Naive thymus-derived CD4-positive, alpha-beta T cell (primary cell): ENCODE results near the gene ARHGEF17. TPM values are rescaled to one million over a fixed set of nuclear protein-coding genes. Genes with fewer than 3 reads are reported as not detected.

Source experiments
- ATAC-seq: fragments of 150-1000 bp; cut with Tn5 transposase; 2 replicates; pipeline ENCODE4 v1.10.0; 2021; ENCODE audit warnings: mild to moderate bottlenecking, moderate library complexity
- CTCF ChIA-PET: fragments of 350-600 bp; sonication (Branson Sonifier 250); formaldehyde crosslinking; loops from one replicate; lab custom pipeline; 2021; ENCODE audit warnings: antibody characterized with exemption; lab: Charles Lee
- POLR2A ChIA-PET: fragments of 350-600 bp; sonication (Branson Sonifier 250); formaldehyde crosslinking; loops from one replicate; lab custom pipeline; 2021; ENCODE audit warnings: antibody characterized with exemption, inconsistent platforms; lab: Charles Lee
- DNase-seq, 9 donors: peaks; one replicate each; pipeline versions ENCODE4 v3.0.0 to v3.0.0-alpha.2; 2020 to 2022; ENCODE audit warnings: mixed read lengths in 1 of 9
- H3K27ac ChIP-seq: one replicate; pipeline ENCODE4 v1.7.0; 2013; ENCODE audit warnings: mild to moderate bottlenecking, low read depth, low read length, moderate library complexity
- H3K27me3 ChIP-seq, 2 donors: one replicate each; pipeline ENCODE4 v1.7.0; 2013; ENCODE audit warnings: low read length in 2 of 2, mild to moderate bottlenecking in 2 of 2, moderate library complexity in 2 of 2; ENCODE audit not compliant: control insufficient read depth in 2 of 2, insufficient read depth in 2 of 2
- H3K36me3 ChIP-seq, 3 experiments: 1 replicate in 2 of 3; 2 replicates in 1 of 3; pipeline ENCODE4 v1.7.0; 2013; ENCODE audit warnings: low read length in 3 of 3, mild to moderate bottlenecking in 3 of 3, moderate library complexity in 1 of 3; ENCODE audit not compliant: insufficient read depth in 3 of 3, control insufficient read depth in 2 of 3
- H3K4me1 ChIP-seq, 2 donors: one replicate each; pipeline ENCODE4 v1.7.0; 2013; ENCODE audit warnings: low read length in 2 of 2, mild to moderate bottlenecking in 2 of 2, moderate library complexity in 1 of 2; ENCODE audit not compliant: control insufficient read depth in 2 of 2, insufficient read depth in 2 of 2
- H3K4me3 ChIP-seq: 2 replicates; pipeline ENCODE4 v1.7.0; 2013; ENCODE audit warnings: mild to moderate bottlenecking, low read length
- H3K9me3 ChIP-seq, 3 experiments: 1 replicate in 2 of 3; 2 replicates in 1 of 3; pipeline ENCODE4 v1.7.0; 2013; ENCODE audit warnings: low read length in 3 of 3; ENCODE audit not compliant: control insufficient read depth in 2 of 3
- H3K27ac Mint-ChIP-seq, 9 donors: one replicate each; pipeline ENCODE4 v1.8.0; 2020 to 2022; ENCODE audit warnings: mixed read lengths in 9 of 9, mild to moderate bottlenecking in 8 of 9, moderate library complexity in 5 of 9, inconsistent platforms in 2 of 9
- H3K27me3 Mint-ChIP-seq, 5 donors: one replicate each; pipeline ENCODE4 v1.8.0; 2021 to 2022; ENCODE audit warnings: mixed read lengths in 5 of 5, mild to moderate bottlenecking in 1 of 5
- H3K36me3 Mint-ChIP-seq, 5 donors: one replicate each; pipeline ENCODE4 v1.8.0; 2020 to 2022; ENCODE audit warnings: mixed read lengths in 5 of 5, mild to moderate bottlenecking in 3 of 5, inconsistent platforms in 1 of 5
- H3K4me1 Mint-ChIP-seq, 7 donors: one replicate each; pipeline ENCODE4 v1.8.0; 2020 to 2022; ENCODE audit warnings: mixed read lengths in 7 of 7, mild to moderate bottlenecking in 3 of 7, inconsistent platforms in 1 of 7
- H3K4me3 Mint-ChIP-seq, 10 donors: one replicate each; pipeline ENCODE4 v1.8.0; 2020 to 2022; ENCODE audit warnings: mild to moderate bottlenecking in 10 of 10, mixed read lengths in 10 of 10, moderate library complexity in 6 of 10, inconsistent platforms in 2 of 10
- H3K9me3 Mint-ChIP-seq, 11 donors: one replicate each; pipeline ENCODE4 v1.8.0; 2020 to 2022; ENCODE audit warnings: mixed read lengths in 11 of 11, mild to moderate bottlenecking in 4 of 11, inconsistent platforms in 1 of 11, moderate library complexity in 1 of 11
- intact Hi-C, 2 donors: fragments of 100-400 bp; cut with micrococcal nuclease; formaldehyde crosslinking; loops; one replicate each; pipeline ENCODE4 v1.15.1; 2023
- polyA plus RNA-seq, 2 donors: library from polyadenylated mRNA; unstranded; fragments of 300-500 nt; fragmentation: Illumina TruSeq; gene quantifications; one replicate each; pipeline ENCODE4 v1.2.3, GENCODE V29; 2021
- total RNA-seq, 6 experiments: library from RNA in 5 of 6; stranded (reverse) in 5 of 6; gene quantifications; 1 replicate in 5 of 6; 2 replicates in 1 of 6; pipeline ENCODE4 v1.2.3 and lab custom pipeline; 2021 to 2026

Gene ARHGEF17
- total and polyA plus RNA-seq, 7 experiments from 2014 or later: 0.11 to 1.1 (median 0.98) TPM; not detected in 4

GRCh38 chr11:73387594-73388264 lies 79.7 kb downstream of the ARHGEF17 start:
- ATAC-seq (no peak), DNase-seq (no peak)
- peak overlapping the region in 1 of 10 donors; percentile 41 for H3K4me3 Mint-ChIP-seq
- no peaks in the 10 kb centered on the region for H3K9me3 ChIP-seq
- peaks cover 0 to 2% (median 0%) of the 10 kb centered on the region in 3 experiments for H3K36me3 ChIP-seq
- intact Hi-C loops: no loop called here
- H3K27me3 ChIP-seq: no peaks in the 10 kb centered on the region
- H3K36me3 Mint-ChIP-seq: peaks cover 0 to 6% (median 0%) of the 10 kb centered on the region in 5 donors
- H3K27ac ChIP-seq: no peak overlapping the region
- no peaks in the 10 kb centered on the region for H3K9me3 Mint-ChIP-seq
- peak overlapping the region in 8 of 9 donors; percentile 21 to 84 (median 53) for H3K27ac Mint-ChIP-seq
- no peaks in the 10 kb centered on the region for H3K27me3 Mint-ChIP-seq
- ChIA-PET POLR2A (interaction anchor here (1.0 kb wide), 1 partner anchor 10 kb away, joined by 3 read pairs; no protein-coding TSS in a partner anchor), CTCF (interaction anchor here (0.6 to 16.0 kb wide), 3 partner anchors 30 to 37 kb away, joined by 3 to 205 read pairs (median 5); no protein-coding TSS in a partner anchor)
- H3K4me1 ChIP-seq: peaks cover 0 to 34% of the 10 kb centered on the region in 2 donors
- no peak overlapping the region for H3K4me3 ChIP-seq
- H3K4me1 Mint-ChIP-seq: peaks cover 48 to 61% (median 55%) of the 10 kb centered on the region in 7 donors

DNA sequence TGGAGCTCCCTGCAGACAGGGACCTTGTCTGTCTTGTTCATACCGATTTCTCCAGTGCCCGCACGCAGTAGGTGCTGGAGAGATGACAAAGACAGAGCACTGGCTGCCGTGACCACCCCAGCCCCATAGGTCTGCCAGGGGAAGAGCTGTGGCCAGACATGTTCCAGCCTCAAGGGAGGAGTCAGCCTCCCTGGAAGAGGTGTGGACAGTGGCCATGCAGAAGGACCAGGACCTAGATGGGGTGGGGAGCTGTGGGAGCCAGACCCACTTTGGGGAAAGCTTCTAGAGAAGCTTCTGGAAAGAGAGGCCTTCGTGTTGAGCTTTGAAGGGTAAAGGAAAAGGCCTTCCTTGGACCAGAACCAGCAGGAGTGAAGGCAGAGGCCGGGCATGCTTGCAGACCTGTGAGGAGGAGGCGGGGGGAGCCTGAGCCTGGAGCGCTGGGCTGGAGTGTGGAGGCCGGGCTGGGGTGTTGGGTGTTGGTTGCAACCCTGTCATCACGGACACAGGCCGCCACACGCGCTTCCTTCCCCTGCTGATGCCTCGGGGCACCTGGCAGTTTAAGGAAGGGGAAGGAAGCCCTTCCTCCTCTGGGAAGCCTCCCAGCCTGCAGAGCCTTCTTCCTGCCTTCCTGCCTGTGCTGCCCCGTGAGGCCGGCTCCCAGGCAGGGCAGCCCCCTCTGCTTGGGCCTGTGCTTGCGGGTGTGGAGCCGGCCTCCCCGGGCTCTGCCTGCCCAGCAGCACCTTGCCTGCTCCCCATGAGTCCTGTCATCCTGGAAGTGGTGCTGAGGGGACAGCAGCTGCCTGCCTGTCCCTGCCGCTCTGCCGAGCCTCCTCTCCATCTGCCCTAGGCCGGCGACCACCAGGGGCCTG lies 80.4 kb downstream of the ARHGEF17 start:
- Mint-ChIP-seq H3K9me3 (no peaks in the 10 kb centered on the region), H3K36me3 (peaks cover 0 to 6% (median 0%) of the 10 kb centered on the region in 5 donors), H3K4me1 (peaks cover 42 to 56% (median 50%) of the 10 kb centered on the region in 7 donors), H3K27ac (peak overlapping the region; percentile 21 to 84 (median 51)), H3K4me3 (peak overlapping the region in 1 of 10 donors; percentile 41), H3K27me3 (no peaks in the 10 kb centered on the region)
- H3K27ac ChIP-seq: no peak overlapping the region
- H3K4me1 ChIP-seq: peaks cover 0 to 33% of the 10 kb centered on the region in 2 donors
- intact Hi-C loops: no loop called here
- H3K36me3 ChIP-seq: peaks cover 0 to 5% (median 0%) of the 10 kb centered on the region in 3 experiments
- ATAC-seq: no peak
- no peak overlapping the region for H3K4me3 ChIP-seq
- no peaks in the 10 kb centered on the region for H3K9me3 ChIP-seq
- DNase-seq: no peak
- ChIA-PET CTCF (interaction anchor here (0.6 to 16.0 kb wide), 3 partner anchors 11 to 37 kb away, joined by 3 to 205 read pairs (median 4); no protein-coding TSS in a partner anchor), POLR2A (interaction anchor here (1.0 kb wide), 1 partner anchor 9 kb away, joined by 3 read pairs; no protein-coding TSS in a partner anchor)
- no peaks in the 10 kb centered on the region for H3K27me3 ChIP-seq

- DNase-seq (no peak), ATAC-seq (no peak)
- Histone ChIP-seq H3K36me3 (peaks cover 0 to 10% (median 0%) of the 10 kb centered on the region in 3 experiments), H3K4me3 (no peak overlapping the region), H3K9me3 (no peaks in the 10 kb centered on the region), H3K27me3 (no peaks in the 10 kb centered on the region), H3K4me1 (peaks cover 0 to 27% of the 10 kb centered on the region in 2 donors), H3K27ac (no peak overlapping the region)
- Mint-ChIP-seq H3K36me3 (peaks cover 0 to 6% (median 0%) of the 10 kb centered on the region in 5 donors), H3K4me1 (peaks cover 36 to 50% (median 44%) of the 10 kb centered on the region in 7 donors), H3K4me3 (no peak overlapping the region), H3K27me3 (no peaks in the 10 kb centered on the region), H3K9me3 (no peaks in the 10 kb centered on the region), H3K27ac (peak overlapping the region in 5 of 9 donors; percentile 26 to 63 (median 54))
- ChIA-PET CTCF (interaction anchor here (0.5 to 16.0 kb wide), 4 partner anchors 8 to 293 kb away, joined by 3 to 205 read pairs (median 4); no protein-coding TSS in a partner anchor), POLR2A (interaction anchor here (0.5 kb wide), 1 partner anchor 23 kb away, joined by 3 read pairs; no protein-coding TSS in a partner anchor)
- intact Hi-C loops: no loop called here
Observed at GRCh38 chr11:73389134-73389525, 81.1 kb downstream of the ARHGEF17 start.

DNA sequence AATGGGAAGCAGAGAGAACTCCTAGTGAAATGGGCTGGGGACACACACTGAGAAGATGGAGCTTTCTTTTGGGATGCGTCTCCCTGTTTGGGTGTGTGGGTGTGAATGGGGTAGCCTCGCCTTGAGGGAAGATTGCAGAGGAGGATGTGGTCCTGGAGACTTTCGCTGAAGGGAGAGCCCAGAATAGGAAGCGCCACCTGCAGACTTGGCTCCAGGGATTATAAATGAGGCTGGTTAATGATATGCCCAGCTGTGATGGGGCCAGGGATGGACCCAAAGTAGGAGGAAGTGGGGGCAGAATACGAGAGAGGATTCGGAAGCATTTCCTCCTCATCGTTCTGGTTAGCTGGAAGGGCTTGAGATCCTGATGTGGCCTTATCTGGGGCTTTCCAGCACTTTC lies 81.8 kb downstream of the ARHGEF17 start:
- DNase-seq (no peak), ATAC-seq (no peak)
- no peaks in the 10 kb centered on the region for H3K9me3 Mint-ChIP-seq
- peak overlapping the region in 6 of 9 donors; percentile 11 to 76 (median 48) for H3K27ac Mint-ChIP-seq
- ChIA-PET POLR2A (interaction anchor here (0.5 kb wide), 1 partner anchor 24 kb away, joined by 3 read pairs; no protein-coding TSS in a partner anchor), CTCF (interaction anchor here (0.5 to 16.0 kb wide), 4 partner anchors 8 to 294 kb away, joined by 3 to 205 read pairs (median 3); no protein-coding TSS in a partner anchor)
- peaks cover 28 to 42% (median 36%) of the 10 kb centered on the region in 7 donors for H3K4me1 Mint-ChIP-seq
- peaks cover 0 to 6% (median 0%) of the 10 kb centered on the region in 5 donors for H3K36me3 Mint-ChIP-seq
- Histone ChIP-seq H3K27ac (no peak overlapping the region), H3K36me3 (peaks cover 0 to 18% (median 0%) of the 10 kb centered on the region in 3 experiments), H3K27me3 (no peaks in the 10 kb centered on the region), H3K4me1 (peaks cover 0 to 19% of the 10 kb centered on the region in 2 donors), H3K9me3 (no peaks in the 10 kb centered on the region), H3K4me3 (no peak overlapping the region)
- H3K4me3 Mint-ChIP-seq: no peak overlapping the region
- intact Hi-C loops: no loop called here
- H3K27me3 Mint-ChIP-seq: no peaks in the 10 kb centered on the region

DNA sequence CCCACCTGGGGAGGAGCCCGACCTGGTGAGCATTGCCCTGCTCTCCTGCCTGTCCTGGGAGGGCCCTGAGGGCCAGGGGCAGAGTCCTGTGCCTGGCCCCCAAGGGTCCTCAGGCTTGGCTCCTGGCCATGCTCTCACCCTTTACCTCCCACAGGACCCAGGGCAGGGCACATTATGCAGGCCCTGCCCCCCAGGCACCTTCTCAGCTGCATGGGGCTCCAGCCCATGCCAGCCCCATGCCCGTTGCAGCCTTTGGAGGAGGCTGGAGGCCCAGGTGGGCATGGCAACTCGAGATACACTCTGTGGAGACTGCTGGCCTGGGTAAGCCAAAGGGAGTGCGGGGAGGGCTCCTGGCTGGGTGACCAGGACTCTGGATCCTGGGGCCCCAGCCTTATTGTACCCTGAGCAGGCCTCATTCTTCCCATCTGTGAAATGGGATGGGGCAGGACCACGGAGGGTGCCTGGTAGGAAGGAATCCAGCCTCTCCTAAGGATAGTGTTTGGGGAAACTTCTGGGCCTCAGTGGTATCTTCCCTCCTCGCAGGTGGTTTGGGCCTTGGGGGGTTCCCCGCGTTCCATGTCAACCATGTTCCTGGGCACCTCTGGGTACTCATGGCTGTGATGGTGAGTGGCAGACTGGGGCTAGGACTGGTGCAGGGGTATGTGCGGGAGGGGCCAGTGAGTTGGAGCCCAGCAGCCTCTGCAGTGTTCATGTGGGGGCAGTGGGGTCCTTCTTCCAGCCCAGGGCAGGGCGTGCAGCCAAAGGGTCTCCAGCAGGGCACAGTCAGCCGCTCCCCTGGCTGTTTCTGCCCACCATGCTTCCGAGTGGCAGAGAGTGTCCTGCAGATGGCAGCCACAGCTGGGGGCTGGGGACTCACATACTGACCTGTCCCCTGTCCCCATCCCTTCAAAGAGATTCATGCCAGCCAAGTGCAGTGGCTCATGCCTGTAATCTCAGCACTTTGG lies 82.8 kb downstream of the ARHGEF17 start:
- Mint-ChIP-seq H3K27ac (peak overlapping the region in 2 of 9 donors; percentile 34 to 48), H3K9me3 (no peaks in the 10 kb centered on the region), H3K4me3 (no peak overlapping the region), H3K27me3 (no peaks in the 10 kb centered on the region), H3K36me3 (peaks cover 0 to 6% (median 0%) of the 10 kb centered on the region in 5 donors), H3K4me1 (peaks cover 19 to 33% (median 26%) of the 10 kb centered on the region in 7 donors)
- DNase-seq (no peak), ATAC-seq (no peak)
- CTCF ChIA-PET: interaction anchor here (0.9 to 16.0 kb wide), 2 partner anchors 27 to 39 kb away, joined by 3 to 205 read pairs; no protein-coding TSS in a partner anchor
- no peak overlapping the region for H3K27ac ChIP-seq
- H3K27me3 ChIP-seq: no peaks in the 10 kb centered on the region
- intact Hi-C loops: no loop called here
- H3K9me3 ChIP-seq: no peaks in the 10 kb centered on the region
- peaks cover 0 to 27% (median 3%) of the 10 kb centered on the region in 3 experiments for H3K36me3 ChIP-seq
- no peak overlapping the region for H3K4me3 ChIP-seq
- H3K4me1 ChIP-seq: peaks cover 0 to 9% of the 10 kb centered on the region in 2 donors
- POLR2A ChIA-PET: interaction anchor here (1.1 kb wide), 1 partner anchor 42 kb away, joined by 3 read pairs; no protein-coding TSS in a partner anchor
